AG10803 (cell line): ENCODE data around the gene SIRT7.

ENCODE experiments used
- DNase-seq: peaks from one replicate; pipeline ENCODE4 v3.0.0; 2010; ENCODE audit warnings: low read depth
- H3K4me3 ChIP-seq: 2 replicates; pipeline ENCODE4 v1.5.1; 2011; ENCODE audit warnings: mild to moderate bottlenecking, low read length, control low read depth
- CTCF ChIP-seq: conservative IDR thresholded peaks from 2 replicates; pipeline ENCODE4 v1.5.1; 2011; ENCODE audit warnings: mild to moderate bottlenecking, low read length, control low read depth, inconsistent platforms

Gene SIRT7

GRCh38 chr17:81929253-81930141 is 11.5 kb upstream of the SIRT7 start:
- peak overlapping the region; percentile 58; the same call in 1 of the 2 replicates for H3K4me3 ChIP-seq
- DNase-seq: no peak
- TF ChIP-seq CTCF: no peak

GRCh38 chr17:81928544-81929252 is 10.7 kb upstream of the SIRT7 start:
- TF ChIP-seq CTCF: no peak
- DNase-seq: no peak
- peak overlapping the region; percentile 58 for H3K4me3 ChIP-seq

GRCh38 chr17:81927653-81928543 is 9.9 kb upstream of the SIRT7 start, which contains the start of gene MAFG:
TSS of gene MAFG (minus strand) at chr17:81927735. CDS start at chr17:81923185, 4,550 bp downstream.
- peak; percentile 92 for DNase-seq
- TF ChIP-seq CTCF: peak; percentile 19
- H3K4me3 ChIP-seq: peak within 1 kb of the TSS; percentile 78

- no peak for DNase-seq
- H3K4me3 ChIP-seq: peak overlapping the region; percentile 78
- no peak for TF ChIP-seq CTCF
Observed at GRCh38 chr17:81927152-81927652, 9.2 kb upstream of the SIRT7 start.

GRCh38 chr17:81926451-81927151 is 8.6 kb upstream of the SIRT7 start:
- peak overlapping the region; percentile 78 for H3K4me3 ChIP-seq
- DNase-seq: peak; percentile 82
- TF ChIP-seq CTCF: no peak

- no peak for DNase-seq
- no peak for TF ChIP-seq CTCF
- H3K4me3 ChIP-seq: peak overlapping the region; percentile 78
Observed at GRCh38 chr17:81925860-81926450, 8.0 kb upstream of the SIRT7 start.
